GM12864 (cell line): ENCODE results near the gene PI16.
A peak's percentile ranks its signal among the peaks of the same experiment; 100 is the strongest.

Experiments
- DNase-seq: peaks from one replicate; pipeline ENCODE4 v3.0.0-alpha.2; 2011; ENCODE audit warnings: low read depth
- H3K4me3 ChIP-seq: 2 replicates; pipeline ENCODE4 v1.5.1; 2011; ENCODE audit warnings: mild to moderate bottlenecking, low read depth, low read length, control low read depth
- TF ChIP-seq, protein P1 (sequence below): IDR thresholded peaks from 2 replicates; pipeline ENCODE4 v1.5.1; 2011; ENCODE audit warnings: low read depth, mild to moderate bottlenecking, moderate library complexity, low read length, control low read depth, inconsistent platforms; ENCODE audit errors: missing control alignments

The PI16 gene

DNA sequence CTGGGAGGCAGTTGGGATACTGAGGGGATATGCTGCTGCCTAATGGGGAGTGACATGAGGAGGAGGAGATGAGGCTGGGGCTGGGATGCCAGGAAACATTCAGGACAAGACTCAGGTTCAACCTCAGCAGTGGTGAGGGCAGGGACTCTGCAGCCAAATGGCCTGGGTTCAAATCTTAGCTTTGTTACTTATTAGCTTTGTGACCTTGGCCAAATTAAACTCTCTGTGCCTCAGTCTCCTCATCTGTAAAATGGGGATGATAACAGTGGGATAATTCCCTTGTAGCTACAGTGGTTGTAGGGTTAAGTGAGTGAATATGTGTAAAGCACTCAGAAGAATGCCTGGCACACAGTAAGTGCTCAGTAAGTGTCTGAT, 1.9 kb downstream of the PI16 start:
- TF ChIP-seq, protein P1, sequence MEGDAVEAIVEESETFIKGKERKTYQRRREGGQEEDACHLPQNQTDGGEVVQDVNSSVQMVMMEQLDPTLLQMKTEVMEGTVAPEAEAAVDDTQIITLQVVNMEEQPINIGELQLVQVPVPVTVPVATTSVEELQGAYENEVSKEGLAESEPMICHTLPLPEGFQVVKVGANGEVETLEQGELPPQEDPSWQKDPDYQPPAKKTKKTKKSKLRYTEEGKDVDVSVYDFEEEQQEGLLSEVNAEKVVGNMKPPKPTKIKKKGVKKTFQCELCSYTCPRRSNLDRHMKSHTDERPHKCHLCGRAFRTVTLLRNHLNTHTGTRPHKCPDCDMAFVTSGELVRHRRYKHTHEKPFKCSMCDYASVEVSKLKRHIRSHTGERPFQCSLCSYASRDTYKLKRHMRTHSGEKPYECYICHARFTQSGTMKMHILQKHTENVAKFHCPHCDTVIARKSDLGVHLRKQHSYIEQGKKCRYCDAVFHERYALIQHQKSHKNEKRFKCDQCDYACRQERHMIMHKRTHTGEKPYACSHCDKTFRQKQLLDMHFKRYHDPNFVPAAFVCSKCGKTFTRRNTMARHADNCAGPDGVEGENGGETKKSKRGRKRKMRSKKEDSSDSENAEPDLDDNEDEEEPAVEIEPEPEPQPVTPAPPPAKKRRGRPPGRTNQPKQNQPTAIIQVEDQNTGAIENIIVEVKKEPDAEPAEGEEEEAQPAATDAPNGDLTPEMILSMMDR = no peak
- DNase-seq = no peak
- no peak overlapping the region for H3K4me3 ChIP-seq

DNA sequence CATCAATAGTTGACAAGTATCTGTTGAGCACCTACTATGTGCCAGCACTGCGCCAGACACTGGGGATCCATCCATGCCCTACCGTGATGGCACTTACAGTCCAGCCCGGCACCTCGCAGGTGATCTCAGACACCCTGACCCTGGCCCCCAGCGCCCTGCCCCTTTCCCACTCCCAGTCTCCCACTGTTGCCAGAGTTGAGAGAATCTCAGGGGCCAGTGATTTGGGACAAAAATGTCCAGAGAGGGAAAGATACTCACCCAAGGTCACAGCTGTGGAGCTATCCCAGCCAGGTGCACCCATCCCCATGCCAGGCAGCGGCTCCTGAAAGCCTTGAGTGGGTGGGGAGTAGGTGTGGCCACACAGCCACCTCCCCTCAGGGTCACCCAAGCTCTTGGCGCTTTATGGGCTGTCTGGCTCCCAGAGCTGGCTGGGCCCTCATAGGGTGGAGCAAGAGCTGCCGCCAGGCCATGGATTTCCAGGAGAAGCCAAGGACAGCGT, 3.3 kb downstream of the PI16 start:
- DNase-seq = no peak
- TF ChIP-seq, protein P1 = no peak
- H3K4me3 ChIP-seq = no peak overlapping the region

DNA sequence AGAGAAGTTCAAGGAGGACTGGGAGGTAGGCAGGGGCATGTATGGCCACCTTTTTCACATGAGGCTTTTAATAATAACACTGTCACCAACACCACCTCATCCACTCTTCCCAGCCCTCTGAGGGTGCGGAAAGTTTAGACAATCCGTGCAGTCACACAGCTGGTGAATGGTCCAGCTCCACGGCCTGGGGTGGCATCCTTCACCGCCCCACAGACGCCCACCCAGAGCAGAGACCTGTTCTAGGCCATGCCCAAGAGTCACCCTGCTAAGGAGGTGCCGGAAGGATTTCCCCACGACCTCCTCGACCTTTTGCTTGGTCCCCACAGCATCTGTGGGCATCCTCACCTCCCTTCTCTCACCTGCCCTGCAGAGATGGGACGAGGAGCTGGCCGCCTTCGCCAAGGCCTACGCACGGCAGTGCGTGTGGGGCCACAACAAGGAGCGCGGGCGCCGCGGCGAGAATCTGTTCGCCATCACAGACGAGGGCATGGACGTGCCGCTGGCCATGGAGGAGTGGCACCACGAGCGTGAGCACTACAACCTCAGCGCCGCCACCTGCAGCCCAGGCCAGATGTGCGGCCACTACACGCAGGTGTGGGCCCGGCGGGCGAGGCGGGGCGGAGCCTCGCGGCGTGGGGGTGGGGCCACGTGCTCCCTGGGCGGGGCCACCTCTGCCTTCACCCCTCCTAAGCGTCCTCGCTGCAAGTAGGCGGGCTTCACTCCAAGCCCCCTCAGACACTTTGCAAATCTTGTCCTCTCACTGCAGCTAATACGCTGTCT, 4.4 kb downstream of the PI16 start:
- no peak for DNase-seq
- no peak overlapping the region for H3K4me3 ChIP-seq
- TF ChIP-seq, protein P1 = no peak

DNA sequence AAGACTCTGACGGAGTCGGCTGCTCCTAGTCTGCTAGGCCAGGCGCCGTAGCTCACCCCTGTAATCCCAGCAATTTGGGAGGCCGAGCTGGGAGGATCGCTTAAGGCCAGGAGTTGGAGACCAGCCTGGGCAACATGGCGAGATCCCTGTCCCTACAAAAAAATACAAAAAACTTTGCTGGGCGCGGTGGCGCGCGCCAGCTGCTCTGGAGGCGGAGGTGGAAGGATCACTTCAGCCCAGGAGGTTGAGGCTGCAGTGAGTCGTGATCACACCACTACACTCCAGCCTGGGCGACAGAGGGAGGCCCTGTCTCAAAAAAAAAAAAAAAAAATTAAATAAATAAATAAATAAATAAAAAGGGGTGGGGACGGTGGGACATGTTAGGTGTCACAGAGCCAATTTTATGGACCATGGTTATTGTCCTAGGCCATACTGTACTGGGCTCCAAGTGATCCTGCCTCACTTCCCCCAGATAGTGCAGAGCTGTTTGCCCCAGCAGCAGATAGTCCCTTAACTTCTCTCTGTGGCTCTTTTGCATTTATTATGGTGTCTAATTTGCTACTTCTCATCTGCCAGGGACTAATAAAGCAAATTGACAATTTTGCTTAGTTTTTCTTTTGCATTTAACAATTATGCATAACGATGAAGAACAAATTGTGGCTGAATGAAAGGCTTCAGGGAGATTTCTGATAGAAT, 5.2 kb downstream of the PI16 start:
- no peak for DNase-seq
- TF ChIP-seq, protein P1 = no peak
- no peak overlapping the region for H3K4me3 ChIP-seq

DNA sequence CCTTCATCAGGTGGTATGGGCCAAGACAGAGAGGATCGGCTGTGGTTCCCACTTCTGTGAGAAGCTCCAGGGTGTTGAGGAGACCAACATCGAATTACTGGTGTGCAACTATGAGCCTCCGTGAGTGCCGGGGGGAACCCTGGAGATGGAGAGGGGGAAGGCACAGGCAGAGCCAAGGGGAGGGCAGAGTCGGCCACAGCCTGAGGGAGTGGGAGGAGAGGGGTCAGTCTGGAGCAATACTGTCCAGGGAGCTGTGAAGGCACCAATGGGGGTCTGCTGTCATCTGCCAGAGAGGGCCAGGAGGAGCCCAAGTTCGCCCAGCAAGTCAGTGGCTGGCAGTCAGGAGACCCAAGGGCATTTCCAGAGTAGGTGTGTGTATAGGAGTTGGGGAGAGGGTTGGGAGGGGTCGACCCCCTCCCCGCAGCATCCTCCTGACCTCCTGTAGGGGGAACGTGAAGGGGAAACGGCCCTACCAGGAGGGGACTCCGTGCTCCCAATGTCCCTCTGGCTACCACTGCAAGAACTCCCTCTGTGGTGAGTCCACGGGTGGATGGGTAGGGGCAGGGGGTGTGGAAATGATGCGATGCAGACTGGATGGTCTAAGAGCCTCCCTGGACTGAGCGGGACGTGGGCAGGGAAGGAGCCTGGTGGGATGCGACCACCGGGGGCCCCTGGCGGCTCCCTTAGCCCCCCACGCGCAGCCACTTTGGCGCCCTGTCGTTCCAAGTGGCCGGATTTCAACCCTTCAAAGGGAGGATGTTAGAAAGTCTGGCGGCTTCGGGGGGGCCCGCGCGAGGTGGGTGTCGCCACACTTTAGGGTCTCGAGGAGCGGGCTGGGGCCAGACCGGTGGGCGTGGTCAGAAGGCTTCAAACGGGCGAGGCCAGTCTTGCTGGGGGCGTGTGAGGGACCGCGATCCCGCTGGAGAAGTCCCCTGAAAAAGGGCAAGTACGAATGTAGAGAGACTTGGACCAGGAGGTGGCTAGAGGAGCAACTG, 7.2 kb downstream of the PI16 start:
- no peak overlapping the region for H3K4me3 ChIP-seq
- DNase-seq = no peak
- TF ChIP-seq, protein P1 = no peak

DNA sequence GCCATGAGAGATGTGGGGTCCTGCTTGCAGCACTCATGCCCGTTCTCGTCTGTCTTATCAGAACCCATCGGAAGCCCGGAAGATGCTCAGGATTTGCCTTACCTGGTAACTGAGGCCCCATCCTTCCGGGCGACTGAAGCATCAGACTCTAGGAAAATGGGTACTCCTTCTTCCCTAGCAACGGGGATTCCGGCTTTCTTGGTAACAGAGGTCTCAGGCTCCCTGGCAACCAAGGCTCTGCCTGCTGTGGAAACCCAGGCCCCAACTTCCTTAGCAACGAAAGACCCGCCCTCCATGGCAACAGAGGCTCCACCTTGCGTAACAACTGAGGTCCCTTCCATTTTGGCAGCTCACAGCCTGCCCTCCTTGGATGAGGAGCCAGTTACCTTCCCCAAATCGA, 8.3 kb downstream of the PI16 start:
- no peak overlapping the region for H3K4me3 ChIP-seq
- TF ChIP-seq, protein P1 = no peak
- peak; percentile 45 for DNase-seq
